Muscle of leg (tissue), 11 donors: ENCODE results near the gene PGA5. TPM values are rescaled to one million over a fixed set of nuclear protein-coding genes. Genes with fewer than 3 reads are reported as not detected.

ENCODE experiments used
- DNase-seq: peaks from one replicate; pipeline ENCODE4 v3.0.0; 2013
- H3K27ac ChIP-seq: one replicate; pipeline ENCODE4 v1.5.1; 2013; ENCODE audit warnings: mild to moderate bottlenecking, low read length, control low read depth
- H3K27me3 ChIP-seq: one replicate; pipeline ENCODE4 v1.6.1; 2013; ENCODE audit warnings: low read length; ENCODE audit not compliant: control insufficient read depth, insufficient read depth
- H3K36me3 ChIP-seq: one replicate; pipeline ENCODE4 v1.6.1; 2013; ENCODE audit warnings: low read length; ENCODE audit not compliant: control insufficient read depth, insufficient read depth
- H3K4me1 ChIP-seq: one replicate; pipeline ENCODE4 v1.6.1; 2013; ENCODE audit warnings: low read length; ENCODE audit not compliant: control insufficient read depth, insufficient read depth
- H3K4me3 ChIP-seq: one replicate; pipeline ENCODE4 v1.5.1; 2013; ENCODE audit warnings: low read length, control low read depth
- H3K9me3 ChIP-seq: replicated peaks from 2 replicates; pipeline ENCODE4 v1.6.1; 2013; ENCODE audit warnings: low read depth, low read length; ENCODE audit not compliant: control insufficient read depth
- WGBS: methylation state at CpG from one replicate; pipeline ENCODE4 v1.1.5; 2013; ENCODE audit warnings: missing lambda C conversion rate; ENCODE audit not compliant: insufficient coverage; 5-methylcytosine and 5-hydroxymethylcytosine counted together
- polyA plus RNA-seq, 8 donors: library from polyadenylated mRNA; unstranded; fragments of 120-200 nt; gene quantifications; one replicate each; pipeline versions ENCODE4 v1.2.1 to v1.2.3, GENCODE V29; 2013; ENCODE audit warnings: inconsistent platforms in 1 of 8, low replicate concordance in 1 of 8; ENCODE audit not compliant: insufficient read length in 8 of 8, insufficient read depth in 1 of 8
- total RNA-seq: library from RNA; stranded (reverse); fragments of 120-200 nt; gene quantifications from one replicate; pipeline ENCODE4 v1.2.4, GENCODE V29; 2013

The PGA5 gene
- total and polyA plus RNA-seq, 9 donors, result 0.27 to 2.1 (median 1.1) TPM; not detected in 1

DNA sequence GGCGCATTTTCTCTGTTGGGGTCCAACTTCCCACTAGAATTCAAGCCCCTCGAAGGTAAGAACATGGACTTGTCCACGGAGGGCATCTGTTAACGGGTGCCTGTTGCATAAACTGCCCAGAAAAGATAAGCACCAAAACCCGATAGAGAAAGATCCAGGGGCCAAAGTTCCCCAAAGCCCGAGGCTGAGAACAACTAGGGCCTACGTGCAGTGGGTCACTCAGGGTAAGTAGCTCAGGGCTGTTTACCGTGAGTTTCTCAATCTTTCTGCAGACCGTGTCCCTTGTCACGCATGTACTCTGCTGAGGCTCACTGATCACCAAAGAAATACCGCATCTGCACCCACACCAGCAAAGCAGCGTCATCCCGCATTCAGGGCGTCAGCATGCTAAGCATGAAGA lies 24.4 kb downstream of the PGA5 start:
- 86% methylated on average over 9 of the region's 14 CpGs for WGBS

DNA sequence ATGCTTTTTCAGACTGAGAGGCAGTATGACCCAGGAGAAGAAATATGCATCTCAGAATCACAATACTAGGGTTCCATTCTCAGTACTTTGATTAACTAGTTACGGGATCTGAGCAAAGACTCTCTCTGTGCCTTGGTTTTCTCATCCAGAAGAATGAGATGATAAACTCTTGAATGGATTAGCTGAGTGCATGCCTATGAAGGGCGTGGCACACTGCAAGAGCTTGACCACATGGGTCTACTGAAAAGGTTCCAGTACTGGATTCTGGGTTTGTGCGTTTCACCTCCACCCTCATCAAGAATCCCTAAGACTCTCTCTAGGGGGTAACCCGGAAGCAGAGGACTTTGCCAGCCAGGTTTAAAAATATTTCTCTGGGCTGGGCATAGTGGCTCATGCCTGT lies 25.6 kb downstream of the PGA5 start:
- 80% methylated on average over 2 of the region's 4 CpGs for WGBS
- Histone ChIP-seq H3K4me3 (no peak overlapping the region), H3K36me3 (peaks cover 13% of the 10 kb centered on the region), H3K27ac (no peak overlapping the region), H3K27me3 (no peaks in the 10 kb centered on the region), H3K4me1 (no peaks in the 10 kb centered on the region), H3K9me3 (no peaks in the 10 kb centered on the region)
- DNase-seq, result no peak

More for the DNA sequence above, 24.4 kb downstream of the PGA5 start:
- Histone ChIP-seq H3K4me1 (no peaks in the 10 kb centered on the region), H3K27me3 (no peaks in the 10 kb centered on the region), H3K27ac (no peak overlapping the region), H3K4me3 (no peak overlapping the region), H3K9me3 (no peaks in the 10 kb centered on the region), H3K36me3 (peaks cover 13% of the 10 kb centered on the region)
- DNase-seq, result no peak

GRCh38 chr11:61267437-61267841 lies 26.5 kb downstream of the PGA5 start:
- no peaks in the 10 kb centered on the region for H3K27me3 ChIP-seq
- peaks cover 13% of the 10 kb centered on the region for H3K36me3 ChIP-seq
- H3K9me3 ChIP-seq, result no peaks in the 10 kb centered on the region
- no peaks in the 10 kb centered on the region for H3K4me1 ChIP-seq
- H3K27ac ChIP-seq, result no peak overlapping the region
- no peak for DNase-seq
- WGBS, result 78% methylated on average over 4 of the region's 6 CpGs
- H3K4me3 ChIP-seq, result no peak overlapping the region

DNA sequence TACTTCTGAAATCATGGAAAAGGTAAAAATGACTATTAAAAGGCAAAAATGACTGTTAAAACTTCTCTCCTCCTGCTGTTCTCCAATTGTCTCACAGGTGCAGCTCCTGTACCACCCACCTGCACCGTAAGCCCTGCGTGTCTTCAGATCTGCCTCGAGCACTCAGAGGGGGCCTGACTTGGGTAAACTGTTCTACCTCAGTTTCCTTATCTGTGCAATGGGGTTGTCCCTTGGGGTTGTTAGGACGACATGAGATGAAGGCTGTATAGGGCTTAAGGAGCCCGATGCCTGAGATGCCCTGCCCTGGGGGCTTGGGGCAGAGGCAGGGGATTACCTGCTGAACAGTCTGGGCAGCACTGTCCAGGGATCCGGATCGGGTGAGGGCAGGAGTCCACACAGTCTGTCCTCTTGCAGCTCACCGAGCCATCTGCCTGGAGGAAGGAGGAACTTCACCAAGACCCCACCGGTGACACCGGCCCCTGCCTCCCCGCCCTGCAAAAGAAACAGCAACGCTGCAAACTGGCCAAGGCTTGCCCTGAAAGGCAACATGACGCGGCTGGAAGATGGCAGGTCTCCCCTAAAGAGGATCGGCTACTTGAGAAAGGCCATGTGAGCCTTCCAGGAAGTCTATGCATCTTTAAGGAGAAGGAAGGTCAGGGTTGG lies 27.7 kb downstream of the PGA5 start:
- peaks cover 13% of the 10 kb centered on the region for H3K36me3 ChIP-seq
- no peaks in the 10 kb centered on the region for H3K9me3 ChIP-seq
- H3K27me3 ChIP-seq, result no peaks in the 10 kb centered on the region
- H3K27ac ChIP-seq, result no peak overlapping the region
- WGBS, result 88% methylated on average over 11 of the region's 15 CpGs
- no peak overlapping the region for H3K4me3 ChIP-seq
- peaks cover 3% of the 10 kb centered on the region for H3K4me1 ChIP-seq
- no peak for DNase-seq

DNA sequence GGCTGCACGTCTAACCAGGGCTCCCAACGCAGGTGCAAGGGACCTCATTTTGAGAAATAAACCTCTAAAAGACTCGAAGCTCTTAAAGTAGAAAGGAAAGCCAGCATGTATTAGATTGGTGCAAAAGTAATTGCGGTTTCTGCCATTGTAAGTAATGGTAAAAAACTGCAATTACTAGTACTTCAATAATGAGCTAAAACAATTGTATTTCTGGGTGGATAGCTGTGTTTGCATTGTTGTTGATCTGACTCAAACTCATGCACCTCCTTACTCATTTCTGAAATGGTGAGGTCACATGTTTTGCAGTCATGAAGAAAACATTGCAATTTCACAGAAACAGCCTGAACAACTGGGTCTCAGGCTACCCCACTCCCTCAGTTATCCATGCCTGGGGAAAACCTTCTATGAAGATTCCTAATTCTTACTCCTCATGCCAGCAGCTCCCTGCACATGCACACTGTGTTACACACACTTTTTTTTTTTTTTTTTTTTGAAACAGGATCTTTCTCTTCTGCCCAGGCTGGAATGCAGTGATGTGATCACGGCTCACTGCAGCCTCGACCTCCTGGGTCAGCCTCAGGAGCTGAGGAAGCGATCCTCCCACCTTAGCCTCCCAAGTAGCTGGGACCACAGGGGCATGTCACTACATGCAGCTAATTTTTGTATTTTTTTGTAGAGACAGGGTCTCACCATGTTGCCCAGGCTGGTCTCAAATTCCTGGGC lies 29.5 kb downstream of the PGA5 start:
- Histone ChIP-seq H3K9me3 (no peaks in the 10 kb centered on the region), H3K36me3 (peaks cover 16% of the 10 kb centered on the region), H3K4me3 (no peak overlapping the region), H3K27ac (no peak overlapping the region), H3K4me1 (peaks cover 3% of the 10 kb centered on the region), H3K27me3 (no peaks in the 10 kb centered on the region)
- DNase-seq, result no peak
- WGBS, result 80% methylated on average over 2 of the region's 7 CpGs

GRCh38 chr11:61272731-61273130 lies 31.8 kb downstream of the PGA5 start:
- no peak for DNase-seq
- WGBS, result 91% methylated on average over 3 of the region's 3 CpGs
- Histone ChIP-seq H3K9me3 (no peaks in the 10 kb centered on the region), H3K4me3 (no peak overlapping the region), H3K36me3 (peaks cover 17% of the 10 kb centered on the region), H3K27ac (no peak overlapping the region), H3K4me1 (peaks cover 3% of the 10 kb centered on the region), H3K27me3 (no peaks in the 10 kb centered on the region)

DNA sequence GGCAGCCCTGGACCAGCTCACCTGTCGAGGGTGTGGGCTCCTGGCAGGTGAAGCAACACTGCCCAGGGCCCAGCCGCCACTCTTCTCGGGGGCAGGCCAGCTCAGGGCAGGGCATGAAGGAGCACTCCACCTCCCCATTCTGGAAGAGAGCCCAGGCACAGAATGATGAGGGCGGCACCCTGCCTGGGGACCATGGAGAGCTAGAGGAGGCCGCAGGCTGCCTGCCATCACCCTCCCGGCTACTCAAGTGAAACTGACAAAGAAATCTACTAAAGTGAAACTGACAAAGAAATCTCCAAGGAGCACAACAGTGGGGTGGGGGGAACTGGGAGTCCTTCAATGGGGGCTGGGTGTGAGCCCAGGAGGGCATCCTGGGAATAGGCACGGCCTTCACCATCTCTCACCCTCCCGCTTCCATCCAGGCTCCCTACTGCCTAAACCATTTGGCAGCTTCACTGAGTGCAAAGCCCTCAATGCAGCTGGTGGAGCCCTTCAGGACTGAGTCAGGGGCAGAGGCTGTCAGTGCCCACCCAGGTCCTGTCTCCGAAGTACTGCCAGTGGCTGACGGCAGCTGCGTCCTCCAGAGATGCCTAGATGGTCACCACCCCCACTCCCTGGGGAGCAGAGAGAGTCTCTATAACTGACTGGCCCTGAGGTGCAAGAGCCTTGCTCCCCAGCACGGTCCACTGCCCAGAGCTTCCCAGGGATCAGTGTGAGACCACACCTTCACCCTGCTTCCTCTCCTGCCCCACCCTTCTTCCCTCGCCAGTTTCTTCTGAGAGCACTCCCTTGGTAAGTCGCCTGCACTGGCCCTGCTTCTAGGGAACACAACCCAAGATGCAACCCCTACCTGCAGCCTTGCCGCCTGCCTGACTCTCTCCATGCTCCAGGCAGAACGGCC lies 32.5 kb downstream of the PGA5 start:
- WGBS, result 75% methylated on average over 10 of the region's 16 CpGs
- H3K4me1 ChIP-seq, result peaks cover 3% of the 10 kb centered on the region

DNA sequence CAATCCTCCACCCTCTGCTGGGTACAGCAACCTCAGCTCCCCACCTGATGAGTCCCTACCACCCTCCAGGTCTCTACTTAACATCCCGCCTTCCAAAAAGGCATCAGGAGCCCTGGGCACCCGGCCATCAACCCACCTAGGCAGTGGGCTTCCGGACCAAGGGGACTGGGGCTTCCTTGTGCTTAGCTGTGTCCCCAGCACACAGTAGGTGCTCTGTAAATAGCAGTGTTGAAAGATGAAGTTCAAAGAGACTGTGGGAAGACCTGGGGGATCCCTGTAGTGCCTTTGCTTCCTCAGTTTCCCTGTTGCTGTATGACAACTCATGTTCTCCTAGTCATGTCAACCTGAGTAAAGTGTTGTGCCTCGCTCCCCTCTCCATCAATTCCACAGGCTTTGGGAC lies 33.1 kb downstream of the PGA5 start:
- H3K36me3 ChIP-seq, result peaks cover 15% of the 10 kb centered on the region
- H3K27me3 ChIP-seq, result no peaks in the 10 kb centered on the region
- H3K4me1 ChIP-seq, result peaks cover 3% of the 10 kb centered on the region
- no peaks in the 10 kb centered on the region for H3K9me3 ChIP-seq
- 100% methylated on average over 3 of the region's 4 CpGs for WGBS
- no peak overlapping the region for H3K4me3 ChIP-seq
- no peak overlapping the region for H3K27ac ChIP-seq
- no peak for DNase-seq

More for the DNA sequence above, 32.5 kb downstream of the PGA5 start:
- Histone ChIP-seq H3K4me3 (no peak overlapping the region), H3K27ac (no peak overlapping the region), H3K27me3 (no peaks in the 10 kb centered on the region), H3K9me3 (no peaks in the 10 kb centered on the region), H3K36me3 (peaks cover 21% of the 10 kb centered on the region)
- DNase-seq, result no peak

DNA sequence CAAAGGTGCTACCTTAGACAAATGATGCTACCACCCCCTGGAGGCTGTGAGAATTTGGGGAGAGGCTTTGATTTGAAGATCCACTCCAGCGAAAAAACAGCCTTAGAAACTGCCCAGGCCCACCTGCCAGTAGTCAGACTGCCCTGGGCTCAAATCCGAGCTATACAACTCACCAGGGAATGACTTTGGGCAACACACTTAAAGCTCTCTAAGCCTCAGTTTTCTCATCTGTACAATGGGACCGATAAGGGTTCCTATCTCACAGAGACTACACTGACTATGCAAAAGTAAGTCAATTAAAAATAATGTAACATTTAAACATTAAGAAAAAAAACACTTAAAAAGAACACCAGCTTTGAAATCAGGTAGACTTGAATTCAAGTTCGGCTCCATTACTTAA lies 34.2 kb downstream of the PGA5 start:
- Histone ChIP-seq H3K27me3 (no peaks in the 10 kb centered on the region), H3K9me3 (no peaks in the 10 kb centered on the region), H3K4me3 (no peak overlapping the region), H3K4me1 (peaks cover 3% of the 10 kb centered on the region), H3K36me3 (peaks cover 12% of the 10 kb centered on the region), H3K27ac (no peak overlapping the region)
- DNase-seq, result no peak
- 83% methylated on average over 1 of the region's 4 CpGs for WGBS
